ENCODE results near the gene OLFM4. TPM values are rescaled to one million over a fixed set of nuclear protein-coding genes. Genes with fewer than 3 reads are reported as not detected.

The OLFM4 gene
- total RNA-seq, 1 experiment from 2014 or later = not detected

Other genes with a start within 250 kb of the OLFM4 start
- gene PCDH8, start 180.2 kb upstream of the OLFM4 start, total RNA-seq (2014; rRNA removed; shearing (Covaris generic)) = 0.83 and 1.6 TPM in 2 replicates